Fibroblast of mammary gland (primary cell): ENCODE measurements around the gene BMAL1.

ENCODE experiments used
- DNase-seq: peaks from one replicate; pipeline ENCODE4 v3.0.0-alpha.2; 2010; ENCODE audit warnings: low read depth
- H3K4me3 ChIP-seq: 2 replicates; pipeline ENCODE4 v1.5.1; 2011; ENCODE audit warnings: low read depth, mild to moderate bottlenecking, low read length, moderate library complexity; ENCODE audit not compliant: control insufficient read depth
- TF ChIP-seq, protein P1 (sequence below): conservative IDR thresholded peaks from 2 replicates; pipeline ENCODE4 v1.5.1; 2011; ENCODE audit warnings: low read depth, low read length, inconsistent platforms; ENCODE audit not compliant: control insufficient read depth, insufficient read depth

The BMAL1 gene

DNA sequence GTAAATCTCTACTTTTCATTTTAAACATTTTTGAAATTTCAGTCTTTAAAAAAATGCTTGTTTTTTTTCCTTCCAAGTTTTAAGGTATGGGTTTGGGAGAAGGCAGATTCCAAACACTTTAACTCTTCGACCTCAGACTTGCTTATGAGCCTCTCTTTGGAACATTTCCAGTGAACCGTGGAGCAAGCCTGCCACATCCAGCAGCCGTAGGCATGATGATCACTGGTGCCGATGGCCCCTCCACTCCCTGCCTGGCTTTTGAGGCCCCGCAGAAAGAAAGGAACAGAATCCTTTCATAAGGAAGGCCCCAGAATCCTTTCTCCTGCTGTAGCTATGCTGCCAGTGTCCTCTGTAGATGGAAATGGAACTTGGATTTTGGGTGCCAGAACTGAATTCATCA is 50.7 kb downstream of the BMAL1 start:
- no peak for DNase-seq
- no peak overlapping the region for H3K4me3 ChIP-seq
- TF ChIP-seq, protein P1, sequence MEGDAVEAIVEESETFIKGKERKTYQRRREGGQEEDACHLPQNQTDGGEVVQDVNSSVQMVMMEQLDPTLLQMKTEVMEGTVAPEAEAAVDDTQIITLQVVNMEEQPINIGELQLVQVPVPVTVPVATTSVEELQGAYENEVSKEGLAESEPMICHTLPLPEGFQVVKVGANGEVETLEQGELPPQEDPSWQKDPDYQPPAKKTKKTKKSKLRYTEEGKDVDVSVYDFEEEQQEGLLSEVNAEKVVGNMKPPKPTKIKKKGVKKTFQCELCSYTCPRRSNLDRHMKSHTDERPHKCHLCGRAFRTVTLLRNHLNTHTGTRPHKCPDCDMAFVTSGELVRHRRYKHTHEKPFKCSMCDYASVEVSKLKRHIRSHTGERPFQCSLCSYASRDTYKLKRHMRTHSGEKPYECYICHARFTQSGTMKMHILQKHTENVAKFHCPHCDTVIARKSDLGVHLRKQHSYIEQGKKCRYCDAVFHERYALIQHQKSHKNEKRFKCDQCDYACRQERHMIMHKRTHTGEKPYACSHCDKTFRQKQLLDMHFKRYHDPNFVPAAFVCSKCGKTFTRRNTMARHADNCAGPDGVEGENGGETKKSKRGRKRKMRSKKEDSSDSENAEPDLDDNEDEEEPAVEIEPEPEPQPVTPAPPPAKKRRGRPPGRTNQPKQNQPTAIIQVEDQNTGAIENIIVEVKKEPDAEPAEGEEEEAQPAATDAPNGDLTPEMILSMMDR: no peak

DNA sequence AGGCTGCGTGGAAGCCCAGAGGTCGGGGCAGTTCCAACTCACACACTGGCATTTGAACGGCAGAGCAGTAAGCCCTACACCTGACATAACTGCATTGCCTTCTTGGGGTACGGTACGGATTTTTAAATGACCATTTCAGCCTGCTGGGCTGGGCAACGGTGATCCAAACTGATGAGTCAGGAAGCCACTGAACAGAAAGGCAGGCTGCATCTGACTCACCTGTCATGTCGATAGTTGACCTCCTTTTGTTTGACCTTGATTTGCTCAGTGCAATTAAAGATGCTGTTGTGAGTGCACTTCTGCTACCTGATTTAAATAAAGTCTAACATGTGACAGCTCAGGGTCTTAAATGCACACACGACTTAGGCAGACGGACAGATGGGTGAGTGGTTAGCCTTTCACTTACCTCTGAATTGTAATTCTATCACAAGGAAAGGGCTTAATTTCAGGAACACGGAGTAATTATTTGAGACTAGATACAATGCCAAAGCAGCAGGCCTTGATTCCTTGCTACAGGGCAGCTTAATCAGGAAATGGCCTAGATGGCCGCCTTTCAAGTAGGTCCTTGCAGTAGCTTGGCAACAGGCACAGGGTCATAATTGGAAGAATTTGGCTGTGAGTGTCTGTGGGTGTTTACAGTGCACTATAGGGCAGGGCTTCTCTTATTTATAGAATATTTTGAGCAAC is 52.2 kb downstream of the BMAL1 start:
- TF ChIP-seq, protein P1: no peak
- peak; percentile 46 for DNase-seq
- no peak overlapping the region for H3K4me3 ChIP-seq

DNA sequence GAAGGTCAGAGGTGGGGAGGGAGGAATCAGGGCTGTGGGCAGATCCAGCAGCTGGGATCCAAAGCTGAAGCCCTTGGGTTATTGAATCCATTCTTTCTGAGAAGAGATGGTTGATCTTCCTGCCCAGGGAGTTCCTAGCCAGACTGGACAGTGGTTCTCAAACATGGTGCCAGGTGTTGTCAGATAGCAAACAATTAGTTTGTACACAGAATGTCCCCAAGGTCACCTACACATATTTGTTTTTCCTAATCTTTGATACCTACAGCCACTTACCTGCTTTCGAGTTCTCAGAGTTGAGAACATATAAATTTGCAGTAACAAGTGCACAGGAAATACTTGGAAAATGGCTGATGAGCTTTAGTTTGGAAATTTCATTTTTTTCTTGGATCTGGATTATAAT is 54.5 kb downstream of the BMAL1 start:
- TF ChIP-seq, protein P1: no peak
- no peak for DNase-seq
- no peak overlapping the region for H3K4me3 ChIP-seq

DNA sequence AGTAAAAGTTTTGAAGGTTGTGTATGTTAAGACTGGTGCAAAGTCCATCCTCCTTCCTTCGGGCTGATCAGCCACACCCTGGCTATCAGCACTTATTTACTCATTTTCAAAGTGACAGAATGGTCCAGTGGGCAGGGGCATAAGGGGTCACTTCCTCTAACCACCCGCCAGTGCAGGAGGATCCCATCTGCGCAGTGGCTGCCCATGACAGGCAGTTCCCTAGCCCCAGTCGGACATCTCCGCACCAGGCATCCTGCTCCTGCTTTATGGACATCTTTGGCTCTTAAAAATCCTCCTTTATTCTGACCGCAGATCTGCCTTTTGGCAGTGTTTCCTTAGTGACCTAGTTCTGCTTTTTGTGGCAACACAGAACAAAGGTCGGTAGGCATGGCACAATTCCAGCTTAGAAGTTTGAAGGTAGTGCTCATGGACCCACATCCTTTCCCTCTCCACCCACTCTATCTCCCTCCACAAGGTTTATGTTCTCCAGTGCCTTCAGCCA is 55.9 kb downstream of the BMAL1 start:
- TF ChIP-seq, protein P1: no peak
- H3K4me3 ChIP-seq: no peak overlapping the region
- DNase-seq: no peak

DNA sequence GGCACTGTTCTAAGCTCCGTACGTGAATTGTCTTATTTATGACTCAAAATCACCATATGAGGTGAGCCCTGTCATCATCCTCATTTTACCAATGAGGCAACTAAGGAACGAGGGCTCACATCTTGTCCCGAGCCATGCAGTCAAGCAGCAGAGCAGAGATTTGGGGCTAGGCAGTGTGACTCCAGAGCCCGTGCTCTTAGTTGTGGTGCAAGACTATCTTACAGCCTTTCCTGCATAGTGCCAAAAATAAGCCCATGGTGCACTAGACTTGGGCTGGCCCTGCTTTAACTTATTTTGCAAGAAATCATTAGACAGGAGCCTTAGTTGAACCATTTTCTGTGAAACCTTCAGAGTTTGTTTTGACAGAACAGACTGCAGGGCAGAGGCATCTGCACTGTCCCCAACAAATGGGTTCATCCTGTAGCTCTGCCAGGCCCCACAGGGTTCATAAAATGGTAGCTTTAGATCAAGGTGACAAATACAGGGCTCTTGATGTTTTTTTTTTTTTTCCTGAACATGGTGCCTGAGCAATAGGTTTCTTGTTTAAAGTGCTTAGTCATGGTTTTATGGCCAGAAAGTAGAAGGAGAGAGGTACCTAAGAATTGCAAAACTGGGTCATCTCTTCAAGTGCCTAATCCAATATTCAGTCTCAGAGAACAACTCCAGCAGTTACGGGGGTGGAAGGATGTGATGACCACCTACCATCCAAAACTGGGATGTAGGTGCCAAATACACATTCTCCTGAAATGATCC is 56.6 kb downstream of the BMAL1 start:
- TF ChIP-seq, protein P1: no peak
- DNase-seq: no peak
- no peak overlapping the region for H3K4me3 ChIP-seq

DNA sequence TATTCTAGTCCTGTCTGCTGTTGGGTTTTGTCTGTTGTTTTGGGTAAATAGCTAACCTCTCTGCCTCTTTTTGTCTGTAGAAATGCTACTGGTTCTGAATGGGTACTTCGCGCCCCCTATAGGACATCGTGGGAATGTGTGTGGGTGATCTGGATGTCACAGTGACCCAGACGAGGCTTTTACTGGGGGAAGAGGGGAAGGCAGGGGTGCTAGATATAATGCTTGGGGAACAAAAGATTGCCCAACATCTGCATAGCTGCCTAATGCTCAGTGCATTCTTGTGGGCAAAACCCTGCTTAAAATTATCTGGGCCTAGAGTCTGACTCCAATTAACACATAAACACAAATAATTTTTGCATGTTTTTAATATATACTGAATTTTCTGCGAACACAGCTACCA is 57.7 kb downstream of the BMAL1 start:
- TF ChIP-seq, protein P1: peak; percentile 90
- H3K4me3 ChIP-seq: no peak overlapping the region
- peak; percentile 78 for DNase-seq
